Neuronal stem cell (in vitro differentiated cells): ENCODE data around the gene SYTL2.

Experiments
- DNase-seq: peaks from one replicate; pipeline ENCODE4 v3.0.0-alpha.2; 2013; ENCODE audit warnings: low spot score
- H2AFZ ChIP-seq: one replicate; pipeline ENCODE4 v1.6.1; 2013; ENCODE audit warnings: mild to moderate bottlenecking, low read length, inconsistent platforms
- H2AK5ac ChIP-seq: 2 replicates; pipeline ENCODE4 v1.6.1; 2013; ENCODE audit warnings: low read depth, mild to moderate bottlenecking, inconsistent platforms, low read length, moderate library complexity, mixed read lengths
- H2BK120ac ChIP-seq: 2 replicates; pipeline ENCODE4 v1.6.1; 2013; ENCODE audit warnings: low read depth, mild to moderate bottlenecking, inconsistent platforms, low read length, moderate library complexity, mixed read lengths
- H2BK12ac ChIP-seq: one replicate; pipeline ENCODE4 v1.6.1; 2013; ENCODE audit warnings: low read length, inconsistent platforms
- H2BK15ac ChIP-seq: 2 replicates; pipeline ENCODE4 v1.6.1; 2013; ENCODE audit warnings: mild to moderate bottlenecking, low read length, inconsistent platforms, mixed read lengths
- H2BK5ac ChIP-seq: one replicate; pipeline ENCODE4 v1.6.1; 2013; ENCODE audit warnings: inconsistent platforms, mild to moderate bottlenecking, low read length, moderate library complexity
- H3K14ac ChIP-seq: one replicate; pipeline ENCODE4 v1.6.1; 2013; ENCODE audit warnings: low read length, inconsistent platforms
- H3K18ac ChIP-seq: 2 replicates; pipeline ENCODE4 v1.6.1; 2013; ENCODE audit warnings: low read length, inconsistent platforms
- H3K23ac ChIP-seq: 2 replicates; pipeline ENCODE4 v1.6.1; 2013; ENCODE audit warnings: low read depth, mild to moderate bottlenecking, mixed read lengths, low read length, inconsistent platforms; ENCODE audit not compliant: poor library complexity
- H3K27ac ChIP-seq: replicated peaks from 3 replicates; pipeline ENCODE4 v1.5.1; 2013; ENCODE audit warnings: low read length, inconsistent platforms
- H3K27me3 ChIP-seq, 3 experiments: 2 replicates each; pipeline ENCODE4 v1.6.1; 2013; ENCODE audit warnings: low read length in 3 of 3, mild to moderate bottlenecking in 2 of 3, inconsistent platforms in 1 of 3, low read depth in 1 of 3, mixed read lengths in 1 of 3, moderate library complexity in 1 of 3; ENCODE audit not compliant: control insufficient read depth in 3 of 3, insufficient read depth in 3 of 3
- H3K36me3 ChIP-seq, 2 donors: replicated peaks in 1 of 2; 2 replicates each; pipeline ENCODE4 v1.6.1; 2013; ENCODE audit warnings: low read length in 2 of 2; ENCODE audit not compliant: control insufficient read depth in 2 of 2, insufficient read depth in 2 of 2
- H3K4ac ChIP-seq: 2 replicates; pipeline ENCODE4 v1.6.1; 2013; ENCODE audit warnings: inconsistent platforms, mild to moderate bottlenecking, low read length, moderate library complexity
- H3K4me1 ChIP-seq, 2 donors: 1 replicate in 1 of 2; 2 replicates in 1 of 2; pipeline ENCODE4 v1.6.1; 2013; ENCODE audit warnings: low read length in 2 of 2, low read depth in 1 of 2; ENCODE audit not compliant: control insufficient read depth in 2 of 2, insufficient read depth in 1 of 2
- H3K4me2 ChIP-seq: one replicate; pipeline ENCODE4 v1.6.1; 2013; ENCODE audit warnings: mild to moderate bottlenecking, low read length, inconsistent platforms; ENCODE audit not compliant: insufficient read depth, poor library complexity, severe bottlenecking
- H3K4me3 ChIP-seq, 2 donors: 2 replicates each; pipeline ENCODE4 v1.5.1; 2013; ENCODE audit warnings: low read length in 2 of 2, mild to moderate bottlenecking in 2 of 2, inconsistent platforms in 1 of 2, moderate library complexity in 1 of 2
- H3K79me1 ChIP-seq: one replicate; pipeline ENCODE4 v1.6.1; 2013; ENCODE audit warnings: low read depth, mild to moderate bottlenecking, inconsistent platforms, low read length, moderate library complexity
- H3K9ac ChIP-seq: one replicate; pipeline ENCODE4 v1.6.1; 2013; ENCODE audit warnings: mild to moderate bottlenecking, low read depth, low read length, inconsistent platforms; ENCODE audit not compliant: poor library complexity
- H3K9me3 ChIP-seq, 2 donors: replicated peaks in 1 of 2; 2 replicates each; pipeline versions ENCODE3 to v1.6.1; 2013; ENCODE audit warnings: low read length in 2 of 2, mild to moderate bottlenecking in 2 of 2, inconsistent platforms in 1 of 2, low read depth in 1 of 2, mixed read lengths in 1 of 2, moderate library complexity in 1 of 2; ENCODE audit not compliant: control insufficient read depth in 2 of 2, insufficient read depth in 1 of 2
- H4K8ac ChIP-seq: one replicate; pipeline ENCODE4 v1.6.1; 2013; ENCODE audit warnings: low read depth, mild to moderate bottlenecking, inconsistent platforms, low read length, moderate library complexity
- H4K91ac ChIP-seq: one replicate; pipeline ENCODE4 v1.6.1; 2013; ENCODE audit warnings: low read length, low read depth, mild to moderate bottlenecking, inconsistent platforms; ENCODE audit not compliant: poor library complexity
- WGBS, 2 donors: extraction: QIAGEN DNeasy Blood & Tissue Kit; methylation state at CpG; one replicate each; pipeline ENCODE4 v1.1.7; 2013; ENCODE audit warnings: missing lambda C conversion rate in 2 of 2, mixed read lengths in 1 of 2; ENCODE audit not compliant: insufficient read length in 2 of 2, insufficient replicate concordance in 1 of 2; ENCODE audit errors: extremely low coverage in 2 of 2; 5-methylcytosine and 5-hydroxymethylcytosine counted together

The SYTL2 gene

GRCh38 chr11:85799142-85799541, 11.8 kb downstream of the SYTL2 start:
- Histone ChIP-seq H3K36me3 (no peaks in the 10 kb centered on the region), H3K27ac (no peak overlapping the region), H2AK5ac (no peak overlapping the region), H3K14ac (no peak overlapping the region), H3K4me2 (no peak overlapping the region), H3K4me3 (no peak overlapping the region), H4K8ac (no peak overlapping the region), H3K4me1 (no peaks in the 10 kb centered on the region), H2BK12ac (no peak overlapping the region), H4K91ac (no peak overlapping the region), H3K79me1 (no peaks in the 10 kb centered on the region), H2BK5ac (no peak overlapping the region), H3K18ac (no peak overlapping the region), H2BK15ac (no peak overlapping the region), H3K23ac (no peak overlapping the region), H3K9ac (no peak overlapping the region), H3K4ac (no peak overlapping the region), H3K9me3 (no peaks in the 10 kb centered on the region), H3K27me3 (peaks cover 0 to 35% (median 0%) of the 10 kb centered on the region in 3 experiments), H2AFZ (no peak overlapping the region), H2BK120ac (no peak overlapping the region)
- no CpG with 5 or more reads among the region's 2 CpGs for WGBS, 2 donors
- no peak for DNase-seq

GRCh38 chr11:85798361-85798760, 12.6 kb downstream of the SYTL2 start:
- no peak overlapping the region for H4K91ac ChIP-seq
- no peak overlapping the region for H3K4ac ChIP-seq
- no peak overlapping the region for H3K14ac ChIP-seq
- no CpG with 5 or more reads among the region's 4 CpGs for WGBS, 2 donors
- no peaks in the 10 kb centered on the region for H3K36me3 ChIP-seq
- H3K4me3 ChIP-seq: no peak overlapping the region
- no peak overlapping the region for H2AK5ac ChIP-seq
- H3K79me1 ChIP-seq: no peaks in the 10 kb centered on the region
- no peak overlapping the region for H2BK15ac ChIP-seq
- H3K4me2 ChIP-seq: no peak overlapping the region
- no peak overlapping the region for H3K9ac ChIP-seq
- no peak overlapping the region for H2AFZ ChIP-seq
- no peak overlapping the region for H2BK120ac ChIP-seq
- no peak overlapping the region for H3K18ac ChIP-seq
- no peak overlapping the region for H2BK12ac ChIP-seq
- H2BK5ac ChIP-seq: no peak overlapping the region
- no peak overlapping the region for H3K23ac ChIP-seq
- H4K8ac ChIP-seq: no peak overlapping the region
- no peaks in the 10 kb centered on the region for H3K4me1 ChIP-seq
- H3K27ac ChIP-seq: no peak overlapping the region
- no peak for DNase-seq
- no peaks in the 10 kb centered on the region for H3K9me3 ChIP-seq
- H3K27me3 ChIP-seq: peaks cover 0 to 35% (median 0%) of the 10 kb centered on the region in 3 experiments

GRCh38 chr11:85795712-85796487, 15.0 kb downstream of the SYTL2 start:
- Histone ChIP-seq H3K23ac (no peak overlapping the region), H2BK120ac (no peak overlapping the region), H3K14ac (no peak overlapping the region), H3K36me3 (no peaks in the 10 kb centered on the region), H3K9ac (no peak overlapping the region), H4K8ac (no peak overlapping the region), H3K4me2 (no peak overlapping the region), H2AK5ac (no peak overlapping the region), H3K27me3 (peaks cover 0 to 35% (median 0%) of the 10 kb centered on the region in 3 experiments), H3K4me1 (no peaks in the 10 kb centered on the region), H3K4me3 (no peak overlapping the region), H2BK12ac (no peak overlapping the region), H3K27ac (no peak overlapping the region), H3K18ac (no peak overlapping the region), H4K91ac (no peak overlapping the region), H3K4ac (no peak overlapping the region), H3K9me3 (no peaks in the 10 kb centered on the region), H2AFZ (no peak overlapping the region), H2BK5ac (no peak overlapping the region), H3K79me1 (no peaks in the 10 kb centered on the region), H2BK15ac (no peak overlapping the region)
- DNase-seq: no peak
- no CpG with 5 or more reads among the region's 4 CpGs for WGBS, 2 donors

- no peaks in the 10 kb centered on the region for H3K4me1 ChIP-seq
- H3K4me3 ChIP-seq: no peak overlapping the region
- H3K23ac ChIP-seq: no peak overlapping the region
- no peak overlapping the region for H2BK15ac ChIP-seq
- H2AFZ ChIP-seq: no peak overlapping the region
- H3K4me2 ChIP-seq: no peak overlapping the region
- H4K8ac ChIP-seq: no peak overlapping the region
- H2BK120ac ChIP-seq: no peak overlapping the region
- no peak overlapping the region for H3K18ac ChIP-seq
- H2BK5ac ChIP-seq: no peak overlapping the region
- H3K9me3 ChIP-seq: no peaks in the 10 kb centered on the region
- DNase-seq: no peak
- no peak overlapping the region for H3K27ac ChIP-seq
- H3K27me3 ChIP-seq: peaks cover 0 to 9% (median 0%) of the 10 kb centered on the region in 3 experiments
- no peaks in the 10 kb centered on the region for H3K79me1 ChIP-seq
- no peak overlapping the region for H4K91ac ChIP-seq
- H2AK5ac ChIP-seq: no peak overlapping the region
- no peak overlapping the region for H3K4ac ChIP-seq
- no peak overlapping the region for H3K14ac ChIP-seq
- no peak overlapping the region for H2BK12ac ChIP-seq
- H3K36me3 ChIP-seq: no peaks in the 10 kb centered on the region
- no peak overlapping the region for H3K9ac ChIP-seq
- WGBS, 2 donors: no CpG with 5 or more reads among the region's 2 CpGs
These were observed 19.4 kb downstream of the SYTL2 start for GRCh38 chr11:85791409-85791990.
